GM11168 (cell line): ENCODE measurements around the gene TREM1.

ENCODE experiments used
- in situ Hi-C: fragments of 300-500 bp; cut with MboI; formaldehyde crosslinking; loops from one replicate; pipeline ENCODE4 v1.12.0; 2022; ENCODE audit warnings: low sequenced_read_pairs; ENCODE audit not compliant: unreplicated experiment

TREM1 gene

GRCh38 chr6:41226752-41227151 is 59.7 kb downstream of the TREM1 start:
- in situ Hi-C loops = no loop called here

GRCh38 chr6:41224800-41225199 is 61.7 kb downstream of the TREM1 start:
- in situ Hi-C loops = no loop called here
